ENCODE data around the gene THRB. TPM values are rescaled to one million over a fixed set of nuclear protein-coding genes. Genes with fewer than 3 reads are reported as not detected.

THRB gene
- total and polyA plus RNA-seq, 9 of the 15 experiments (the other 6 are each of a cell fraction or from before 2014, with no cell fraction given) = 1.7 to 14.9 (median 6.9) TPM

DNA sequence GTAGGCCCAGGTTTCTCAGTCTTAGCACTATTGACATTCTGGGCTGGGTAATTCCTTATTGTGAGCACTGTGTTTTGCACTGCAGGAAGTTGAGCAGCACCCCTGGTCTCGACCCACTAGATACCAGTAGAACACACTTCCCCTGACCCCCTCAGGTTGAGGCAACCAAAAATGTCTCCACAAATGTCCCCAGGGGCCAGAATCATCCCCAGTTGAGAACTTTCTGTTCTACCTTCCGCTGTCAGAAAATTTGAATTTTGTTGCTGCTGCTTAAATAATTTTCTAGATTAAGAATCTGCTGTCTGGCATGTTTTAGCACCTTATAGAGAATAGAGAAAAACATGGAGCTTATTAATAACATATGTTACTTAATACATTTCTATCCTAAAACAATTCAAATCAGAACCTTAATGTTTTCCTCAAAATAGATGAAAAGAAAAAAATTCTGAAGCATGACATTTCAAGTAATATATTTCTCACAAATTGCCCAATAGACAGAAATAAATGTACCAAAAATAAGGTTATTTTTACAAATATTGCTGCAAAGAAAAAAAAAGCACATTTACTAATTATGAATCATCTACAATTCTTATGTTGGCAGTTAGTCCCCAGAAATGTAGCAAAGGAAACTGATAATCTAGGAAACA, 13.2 kb upstream of the THRB start:
- H3K4me1 ChIP-seq (replicated peaks in 1 of 2; ENCODE audit: control insufficient read depth in 2 of 2, insufficient read depth in 2 of 2, low read length in 2 of 2) = peaks cover 0 to 35% of the 10 kb centered on the region in 2 experiments; a peak in 3 of 5 replicates
- ATAC-seq = no peak
- intact Hi-C loops (cut with micrococcal nuclease) (no loop called here), in situ Hi-C loops (cut with MboI) (no loop called here)
- H4K20me1 ChIP-seq (replicated peaks; ENCODE audit: control insufficient read depth, insufficient read depth, low read length) = no peaks in the 10 kb centered on the region
- H3K36me3 ChIP-seq (ENCODE audit: control insufficient read depth, insufficient read depth, low read length) = no peaks in the 10 kb centered on the region; the same call in 2 of the 3 replicates
- DNase-seq (ENCODE audit: extremely low read depth in 1 of 4, low spot score in 3 of 4) = no peak
- H3K27me3 ChIP-seq (ENCODE audit: control insufficient read depth in 2 of 2, insufficient read depth in 2 of 2, low read length in 2 of 2) = no peaks in the 10 kb centered on the region
- H2AFZ ChIP-seq (ENCODE audit: low read depth, low read length) = peak overlapping the region; percentile 29
- no peak for FAIRE-seq
- no peak overlapping the region for H3K4me2 ChIP-seq (ENCODE audit: insufficient read depth, low read length)
- TF ChIP-seq, protein P1, sequence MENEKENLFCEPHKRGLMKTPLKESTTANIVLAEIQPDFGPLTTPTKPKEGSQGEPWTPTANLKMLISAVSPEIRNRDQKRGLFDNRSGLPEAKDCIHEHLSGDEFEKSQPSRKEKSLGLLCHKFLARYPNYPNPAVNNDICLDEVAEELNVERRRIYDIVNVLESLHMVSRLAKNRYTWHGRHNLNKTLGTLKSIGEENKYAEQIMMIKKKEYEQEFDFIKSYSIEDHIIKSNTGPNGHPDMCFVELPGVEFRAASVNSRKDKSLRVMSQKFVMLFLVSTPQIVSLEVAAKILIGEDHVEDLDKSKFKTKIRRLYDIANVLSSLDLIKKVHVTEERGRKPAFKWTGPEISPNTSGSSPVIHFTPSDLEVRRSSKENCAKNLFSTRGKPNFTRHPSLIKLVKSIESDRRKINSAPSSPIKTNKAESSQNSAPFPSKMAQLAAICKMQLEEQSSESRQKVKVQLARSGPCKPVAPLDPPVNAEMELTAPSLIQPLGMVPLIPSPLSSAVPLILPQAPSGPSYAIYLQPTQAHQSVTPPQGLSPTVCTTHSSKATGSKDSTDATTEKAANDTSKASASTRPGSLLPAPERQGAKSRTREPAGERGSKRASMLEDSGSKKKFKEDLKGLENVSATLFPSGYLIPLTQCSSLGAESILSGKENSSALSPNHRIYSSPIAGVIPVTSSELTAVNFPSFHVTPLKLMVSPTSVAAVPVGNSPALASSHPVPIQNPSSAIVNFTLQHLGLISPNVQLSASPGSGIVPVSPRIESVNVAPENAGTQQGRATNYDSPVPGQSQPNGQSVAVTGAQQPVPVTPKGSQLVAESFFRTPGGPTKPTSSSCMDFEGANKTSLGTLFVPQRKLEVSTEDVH (IDR thresholded peaks at IDR 0.05; ENCODE audit: low read depth, partially characterized antibody) = no peak
- peak; percentile 53 for TF ChIP-seq ZNF316 (IDR thresholded peaks at IDR 0.05)
- TF ChIP-seq CEBPG (CRISPR knock-in tag; IDR thresholded peaks at IDR 0.05) = no peak
- peak in 1 of 2 experiments; percentile 52; a peak in 2 of 4 replicates for TF ChIP-seq CEBPG (tag; conservative IDR thresholded peaks at IDR 0.05 in 1 of 2, IDR thresholded peaks at IDR 0.05 in 1 of 2)
- 60% methylated on average over 2 of the region's 2 CpGs for WGBS (ENCODE audit: insufficient coverage, low coverage, missing lambda C conversion rate)
- POLR2A ChIA-PET = no interaction called here
- 0 out of 3 replicates have a peak overlapping the region, but pooled peaks have one; percentile 8 for H3K27ac ChIP-seq (ENCODE audit: extremely low read depth, low read depth, low read length)
- H3K9ac ChIP-seq (ENCODE audit: insufficient read depth in 1 of 2, low read depth in 2 of 2, low read length in 2 of 2) = no peak overlapping the region
- CTCF ChIA-PET (ENCODE audit: low intra/inter-chr PET ratio) = no interaction called here
- no peaks in the 10 kb centered on the region for H3K9me1 ChIP-seq (ENCODE audit: control insufficient read depth, insufficient read depth, low read length)
- no peak overlapping the region for H3K4me3 ChIP-seq
- BruUV-seq (replicated peaks) = no TSS peak
- H3K9me3 ChIP-seq (replicated peaks; ENCODE audit: control insufficient read depth, insufficient read depth, low read depth, low read length) = no peaks in the 10 kb centered on the region
- no peaks in the 10 kb centered on the region for H3K79me2 ChIP-seq (ENCODE audit: control insufficient read depth, insufficient read depth, low read length)

Measured in K562 (cell line).